ENCODE data around the gene ACTC1.

DNA sequence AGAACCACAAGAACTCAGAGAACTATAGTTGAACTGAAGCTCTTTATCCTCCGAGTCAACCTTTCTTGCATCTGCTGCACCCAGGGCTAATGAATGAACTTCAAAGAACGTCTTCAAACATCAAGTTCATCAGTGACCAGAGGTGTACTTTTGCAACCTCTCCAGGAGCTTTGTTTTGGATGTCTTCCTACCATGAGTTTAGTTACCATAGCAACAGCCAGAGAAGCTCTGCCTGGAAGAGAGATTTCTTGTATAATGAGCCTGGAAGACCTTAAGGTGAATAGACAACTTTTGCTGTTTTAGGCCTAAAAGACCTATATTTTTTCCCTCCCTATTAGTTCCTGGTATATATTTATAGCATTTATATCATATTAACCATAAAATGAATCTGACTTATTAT is 9.1 kb downstream of the ACTC1 start:
- no peak for TF ChIP-seq POLR2A (IDR thresholded peaks at IDR 0.05; ENCODE audit: low read depth, low read length)
- no peak for TF ChIP-seq POLR2AphosphoS5 (IDR thresholded peaks at IDR 0.05; ENCODE audit: low read depth, low read length)
